Measurements from ENCODE around the gene CLEC20A. TPM values are rescaled to one million over a fixed set of nuclear protein-coding genes. Genes with fewer than 3 reads are reported as not detected.

CLEC20A gene
- total RNA-seq, 1 experiment from 2014 or later = not detected

DNA sequence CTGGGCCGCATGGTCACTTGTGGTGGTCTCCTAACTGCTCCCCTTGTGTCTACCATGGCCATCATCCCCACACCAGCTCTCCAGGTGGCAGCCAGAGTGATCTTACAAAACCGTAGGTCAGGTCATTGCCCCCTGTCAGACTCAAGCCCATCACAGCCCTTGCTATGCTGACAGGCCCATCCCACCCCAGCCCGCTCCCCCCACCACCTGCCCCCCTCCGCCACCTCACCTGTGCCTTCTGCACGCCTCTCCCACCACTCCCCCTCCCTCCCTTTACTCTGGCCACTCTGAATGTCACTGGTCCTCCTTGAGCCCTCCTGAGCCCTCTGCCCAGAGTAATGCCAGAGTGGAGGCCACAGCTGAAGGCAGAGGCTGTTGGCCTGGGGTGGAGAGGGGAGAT, 44.6 kb upstream of the CLEC20A start:
- H3K4me3 ChIP-seq = no peak overlapping the region
- TF ChIP-seq, protein P1, sequence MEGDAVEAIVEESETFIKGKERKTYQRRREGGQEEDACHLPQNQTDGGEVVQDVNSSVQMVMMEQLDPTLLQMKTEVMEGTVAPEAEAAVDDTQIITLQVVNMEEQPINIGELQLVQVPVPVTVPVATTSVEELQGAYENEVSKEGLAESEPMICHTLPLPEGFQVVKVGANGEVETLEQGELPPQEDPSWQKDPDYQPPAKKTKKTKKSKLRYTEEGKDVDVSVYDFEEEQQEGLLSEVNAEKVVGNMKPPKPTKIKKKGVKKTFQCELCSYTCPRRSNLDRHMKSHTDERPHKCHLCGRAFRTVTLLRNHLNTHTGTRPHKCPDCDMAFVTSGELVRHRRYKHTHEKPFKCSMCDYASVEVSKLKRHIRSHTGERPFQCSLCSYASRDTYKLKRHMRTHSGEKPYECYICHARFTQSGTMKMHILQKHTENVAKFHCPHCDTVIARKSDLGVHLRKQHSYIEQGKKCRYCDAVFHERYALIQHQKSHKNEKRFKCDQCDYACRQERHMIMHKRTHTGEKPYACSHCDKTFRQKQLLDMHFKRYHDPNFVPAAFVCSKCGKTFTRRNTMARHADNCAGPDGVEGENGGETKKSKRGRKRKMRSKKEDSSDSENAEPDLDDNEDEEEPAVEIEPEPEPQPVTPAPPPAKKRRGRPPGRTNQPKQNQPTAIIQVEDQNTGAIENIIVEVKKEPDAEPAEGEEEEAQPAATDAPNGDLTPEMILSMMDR (conservative IDR thresholded peaks at IDR 0.05) = no peak
- DNase-seq = no peak
- no peaks in the 10 kb centered on the region for H3K27me3 ChIP-seq (ENCODE audit: insufficient read depth, low read depth)
- H3K36me3 ChIP-seq (ENCODE audit: low read depth) = no peaks in the 10 kb centered on the region
- peaks cover 50% of the 10 kb centered on the region for H3F3A ChIP-seq (ENCODE audit: insufficient read depth, low read depth)
- intact Hi-C loops (cut with micrococcal nuclease; ENCODE audit: unreplicated experiment) = loop anchor here (5.0 kb wide), 2 partner anchors 281 to 306 kb away; no protein-coding TSS in a partner anchor
- H3K27ac ChIP-seq = no peak overlapping the region
- H3K9me2 ChIP-seq (ENCODE audit: insufficient read depth) = no peaks in the 10 kb centered on the region
- no peak overlapping the region for H2AFZ ChIP-seq
- peaks cover 19% of the 10 kb centered on the region; the same call in 1 of the 2 replicates for H3K79me2 ChIP-seq (ENCODE audit: low read depth)
- BruUV-seq (replicated peaks) = no TSS peak
- H4K20me1 ChIP-seq (ENCODE audit: insufficient read depth) = no peaks in the 10 kb centered on the region
- POLR2A ChIA-PET (ENCODE audit: unreplicated experiment) = interaction anchor here (0.8 kb wide), 1 partner anchor 143 kb away, joined by 4 read pairs; no protein-coding TSS in a partner anchor
- H3K9me3 ChIP-seq (ENCODE audit: insufficient read depth, low read depth) = 0 out of 2 replicates have a peak, but pooled peaks cover 4% of the 10 kb centered on the region
- peak overlapping the region; percentile 84; the same call in 1 of the 2 replicates for H3K4me2 ChIP-seq
- CTCF ChIA-PET = no interaction called here
- peaks cover 65% of the 10 kb centered on the region for H3K4me1 ChIP-seq (replicated peaks; ENCODE audit: insufficient read depth)

DNA sequence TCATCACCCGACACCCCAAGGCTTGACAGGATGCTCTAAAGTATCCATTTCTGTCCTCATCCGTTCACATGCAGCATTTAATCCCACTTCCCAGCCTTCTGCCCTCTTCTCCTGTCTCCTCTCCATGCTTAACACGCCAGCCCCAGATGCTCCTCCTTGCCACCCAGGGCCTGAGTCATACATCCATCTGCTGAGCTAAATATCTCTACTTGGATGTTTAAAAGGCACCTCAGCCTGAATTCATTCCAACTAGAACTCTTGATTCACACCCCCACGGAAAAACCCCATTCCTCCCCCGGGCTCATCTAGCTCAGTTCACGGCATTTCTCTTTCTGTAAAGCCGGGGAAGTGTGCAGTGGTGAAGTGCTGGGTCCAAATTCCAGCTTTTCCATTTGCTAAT, 43.9 kb upstream of the CLEC20A start:
- Histone ChIP-seq H3K9me3 (ENCODE audit: insufficient read depth, low read depth) (0 out of 2 replicates have a peak, but pooled peaks cover 4% of the 10 kb centered on the region), H3K27me3 (ENCODE audit: insufficient read depth, low read depth) (no peaks in the 10 kb centered on the region), H3K9me2 (ENCODE audit: insufficient read depth) (no peaks in the 10 kb centered on the region), H4K20me1 (ENCODE audit: insufficient read depth) (no peaks in the 10 kb centered on the region), H3K36me3 (ENCODE audit: low read depth) (no peaks in the 10 kb centered on the region), H3K4me1 (replicated peaks; ENCODE audit: insufficient read depth) (peaks cover 72% of the 10 kb centered on the region), H2AFZ (no peak overlapping the region), H3K79me2 (ENCODE audit: low read depth) (peaks cover 19% of the 10 kb centered on the region; the same call in 1 of the 2 replicates), H3K27ac (no peak overlapping the region), H3K4me2 (no peak overlapping the region), H3K4me3 (no peak overlapping the region), H3F3A (ENCODE audit: insufficient read depth, low read depth) (peaks cover 54% of the 10 kb centered on the region)
- ChIA-PET CTCF (no interaction called here), POLR2A (ENCODE audit: unreplicated experiment) (interaction anchor here (0.8 kb wide), 1 partner anchor 144 kb away, joined by 4 read pairs; no protein-coding TSS in a partner anchor)
- intact Hi-C loops (cut with micrococcal nuclease; ENCODE audit: unreplicated experiment) = loop anchor here (5.0 kb wide), 2 partner anchors 282 to 307 kb away; no protein-coding TSS in a partner anchor
- TF ChIP-seq, protein P1 (conservative IDR thresholded peaks at IDR 0.05) = no peak
- no peak for TF ChIP-seq EZH2 (IDR thresholded peaks at IDR 0.05; ENCODE audit: low read depth)
- no TSS peak for BruUV-seq (replicated peaks)
- no peak for DNase-seq

DNA sequence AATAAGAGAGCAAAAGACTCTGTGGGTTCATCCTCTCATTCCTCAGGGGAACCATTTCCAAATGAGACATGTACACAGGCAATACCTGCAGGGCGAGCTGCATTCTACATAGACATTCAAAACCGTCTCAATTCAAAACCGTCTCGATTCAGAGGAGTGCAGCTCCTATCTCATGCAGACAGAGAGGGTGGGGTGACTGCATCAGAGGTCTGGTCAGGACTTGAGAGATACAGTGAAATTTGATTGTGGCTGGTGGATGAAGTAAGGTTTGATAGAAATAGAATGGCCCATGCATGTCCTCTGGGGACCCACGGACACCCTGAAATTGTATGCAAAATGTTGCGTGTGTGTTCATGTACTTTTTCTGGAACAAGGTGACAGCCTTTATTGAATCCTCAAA, 43.4 kb upstream of the CLEC20A start:
- POLR2A ChIA-PET (ENCODE audit: unreplicated experiment) = no interaction called here
- Histone ChIP-seq H3F3A (ENCODE audit: insufficient read depth, low read depth) (peaks cover 58% of the 10 kb centered on the region), H3K79me2 (ENCODE audit: low read depth) (peaks cover 19% of the 10 kb centered on the region; the same call in 1 of the 2 replicates), H2AFZ (no peak overlapping the region), H3K36me3 (ENCODE audit: low read depth) (no peaks in the 10 kb centered on the region), H3K4me3 (no peak overlapping the region), H4K20me1 (ENCODE audit: insufficient read depth) (no peaks in the 10 kb centered on the region), H3K9me2 (ENCODE audit: insufficient read depth) (no peaks in the 10 kb centered on the region), H3K4me2 (no peak overlapping the region), H3K27ac (no peak overlapping the region), H3K9me3 (ENCODE audit: insufficient read depth, low read depth) (0 out of 2 replicates have a peak, but pooled peaks cover 4% of the 10 kb centered on the region), H3K4me1 (replicated peaks; ENCODE audit: insufficient read depth) (peaks cover 73% of the 10 kb centered on the region), H3K27me3 (ENCODE audit: insufficient read depth, low read depth) (no peaks in the 10 kb centered on the region)
- DNase-seq = no peak
- BruUV-seq (replicated peaks) = no TSS peak
- intact Hi-C loops (cut with micrococcal nuclease; ENCODE audit: unreplicated experiment) = loop anchor here (5.0 kb wide), 2 partner anchors 282 to 307 kb away; no protein-coding TSS in a partner anchor
- no peak for TF ChIP-seq EZH2 (IDR thresholded peaks at IDR 0.05; ENCODE audit: low read depth)
- TF ChIP-seq, protein P1 (conservative IDR thresholded peaks at IDR 0.05) = no peak
- CTCF ChIA-PET = no interaction called here
